ENCODE measurements around the gene TEKT3. TPM values are rescaled to one million over a fixed set of nuclear protein-coding genes. Genes with fewer than 3 reads are reported as not detected.

The TEKT3 gene
- total RNA-seq, 1 donor from 2014 or later = 0.51 TPM

GRCh38 chr17:15351925-15352324 is 10.5 kb upstream of the TEKT3 start:
- ATAC-seq (peak; percentile 92), DNase-seq (ENCODE audit: missing footprints) (no peak)
- intact Hi-C loops (cut with DNase I) = no loop called here

- ATAC-seq = peak; percentile 27
- intact Hi-C loops (cut with DNase I) = no loop called here
- no peak for DNase-seq (ENCODE audit: missing footprints)
Observed at GRCh38 chr17:15351478-15351840, 10.1 kb upstream of the TEKT3 start.

GRCh38 chr17:15350777-15351477 is 9.5 kb upstream of the TEKT3 start:
- no peak for DNase-seq (ENCODE audit: missing footprints)
- intact Hi-C loops (cut with DNase I) = no loop called here
- ATAC-seq = peak; percentile 7

GRCh38 chr17:15349119-15349518 is 7.7 kb upstream of the TEKT3 start:
- DNase-seq (ENCODE audit: missing footprints) = no peak
- no peak for ATAC-seq
- intact Hi-C loops (cut with DNase I) = no loop called here

- ATAC-seq (no peak), DNase-seq (ENCODE audit: missing footprints) (no peak)
- intact Hi-C loops (cut with DNase I) = no loop called here
Observed at GRCh38 chr17:15348021-15348420, 6.6 kb upstream of the TEKT3 start.

- intact Hi-C loops (cut with DNase I) = no loop called here
- ATAC-seq = no peak
Observed at GRCh38 chr17:15346066-15346595, 4.7 kb upstream of the TEKT3 start.

GRCh38 chr17:15343749-15344148 is 2.4 kb upstream of the TEKT3 start:
- intact Hi-C loops (cut with DNase I) = loop anchor here (5.0 kb wide), 2 partner anchors 81 to 159 kb away; no protein-coding TSS in a partner anchor
- DNase-seq (ENCODE audit: missing footprints) (no peak), ATAC-seq (no peak)

More at GRCh38 chr17:15346066-15346595, 4.7 kb upstream of the TEKT3 start:
- DNase-seq (ENCODE audit: missing footprints) = no peak

- intact Hi-C loops (cut with DNase I) = loop anchor here (5.0 kb wide), 2 partner anchors 80 to 160 kb away; no protein-coding TSS in a partner anchor
- DNase-seq (ENCODE audit: missing footprints) (no peak), ATAC-seq (no peak)
Observed at GRCh38 chr17:15342460-15342859, 1.1 kb upstream of the TEKT3 start.

GRCh38 chr17:15341966-15342365 is 569 bp upstream of the TEKT3 start:
- DNase-seq (ENCODE audit: missing footprints) = no peak
- intact Hi-C loops (cut with DNase I) = loop anchor here (5.0 kb wide), 2 partner anchors 80 to 160 kb away; no protein-coding TSS in a partner anchor
- ATAC-seq = no peak

GRCh38 chr17:15340966-15341365 is 431 bp downstream of the TEKT3 start:
- intact Hi-C loops (cut with DNase I) = loop anchor here (5.0 kb wide), 2 partner anchors 79 to 161 kb away; no protein-coding TSS in a partner anchor
- DNase-seq (ENCODE audit: missing footprints) (no peak), ATAC-seq (no peak)

- intact Hi-C loops (cut with DNase I) = no loop called here
- DNase-seq (ENCODE audit: missing footprints) = no peak
- no peak for ATAC-seq
Observed at GRCh38 chr17:15335446-15335845, 6.0 kb downstream of the TEKT3 start.

GRCh38 chr17:15334266-15334665 is 7.1 kb downstream of the TEKT3 start:
- ATAC-seq (no peak), DNase-seq (ENCODE audit: missing footprints) (no peak)
- intact Hi-C loops (cut with DNase I) = no loop called here

- intact Hi-C loops (cut with DNase I) = no loop called here
- no peak for DNase-seq (ENCODE audit: missing footprints)
- ATAC-seq = no peak
Observed at GRCh38 chr17:15332338-15332737, 9.1 kb downstream of the TEKT3 start.

GRCh38 chr17:15323131-15323530 is 18.3 kb downstream of the TEKT3 start:
- no peak for DNase-seq (ENCODE audit: missing footprints)
- ATAC-seq = peak; percentile 81
- intact Hi-C loops (cut with DNase I) = no loop called here

GRCh38 chr17:15321556-15322251 is 19.7 kb downstream of the TEKT3 start:
- intact Hi-C loops (cut with DNase I) = no loop called here
- DNase-seq (ENCODE audit: missing footprints) = no peak
- ATAC-seq = no peak

- DNase-seq (ENCODE audit: missing footprints) (no peak), ATAC-seq (no peak)
- intact Hi-C loops (cut with DNase I) = no loop called here
Observed at GRCh38 chr17:15319452-15320010, 21.9 kb downstream of the TEKT3 start.

- no peak for ATAC-seq
- intact Hi-C loops (cut with DNase I) = no loop called here
- no peak for DNase-seq (ENCODE audit: missing footprints)
Observed at GRCh38 chr17:15311996-15312395, 29.4 kb downstream of the TEKT3 start.

GRCh38 chr17:15309793-15310192 is 31.6 kb downstream of the TEKT3 start:
- DNase-seq (ENCODE audit: missing footprints) (no peak), ATAC-seq (no peak)
- intact Hi-C loops (cut with DNase I) = no loop called here

GRCh38 chr17:15309236-15309635 is 32.2 kb downstream of the TEKT3 start:
- DNase-seq (ENCODE audit: missing footprints) (no peak), ATAC-seq (no peak)
- intact Hi-C loops (cut with DNase I) = no loop called here

- ATAC-seq = no peak
- DNase-seq (ENCODE audit: missing footprints) = no peak
- intact Hi-C loops (cut with DNase I) = no loop called here
Observed at GRCh38 chr17:15308758-15309157, 32.6 kb downstream of the TEKT3 start.
